Esophagus squamous epithelium (tissue), 5 donors: ENCODE results near the gene FBXO42. TPM values are rescaled to one million over a fixed set of nuclear protein-coding genes. Genes with fewer than 3 reads are reported as not detected.

Experiments used
- DNase-seq: peaks from one replicate; lab custom pipeline; 2025; lab: John Stamatoyannopoulos, UW
- H3K27ac ChIP-seq, 4 donors: fragments of 200-600 bp; sonication (generic); one replicate each; pipeline ENCODE4 v1.5.1; 2016 to 2019; ENCODE audit warnings: mild to moderate bottlenecking in 1 of 4
- H3K27me3 ChIP-seq, 4 donors: fragments of 200-600 bp; sonication (generic); 1 replicate in 3 of 4; 2 replicates in 1 of 4; pipeline versions ENCODE4 v1.5.1 to v1.6.0; 2017 to 2021; ENCODE audit warnings: antibody characterized with exemption in 1 of 4
- H3K36me3 ChIP-seq, 3 donors: fragments of 200-600 bp; sonication (generic); one replicate each; pipeline ENCODE4 v1.5.1; 2016 to 2019
- H3K4me1 ChIP-seq, 3 donors: fragments of 200-600 bp; sonication (generic); one replicate each; pipeline ENCODE4 v1.5.1; 2017 to 2019
- H3K4me3 ChIP-seq, 4 donors: fragments of 200-600 bp; sonication (generic); 1 replicate in 3 of 4; 2 replicates in 1 of 4; pipeline ENCODE4 v1.5.1; 2016 to 2019; ENCODE audit warnings: mild to moderate bottlenecking in 2 of 4, moderate library complexity in 1 of 4
- H3K9me3 ChIP-seq, 3 donors: fragments of 200-600 bp; sonication (generic); one replicate each; pipeline ENCODE4 v1.5.1; 2016 to 2019
- CTCF ChIP-seq, 6 experiments: fragments of 450-650 bp in 4 of 6; fragments of 200-600 bp in 2 of 6; sonication (generic) in 2 of 6; IDR thresholded peaks; one replicate each; pipeline ENCODE4 v1.5.1; 2016 to 2019; ENCODE audit warnings: antibody characterized with exemption in 6 of 6, mild to moderate bottlenecking in 4 of 6, moderate library complexity in 4 of 6
- POLR2A ChIP-seq, 4 donors: fragments of 450-650 bp; IDR thresholded peaks; one replicate each; pipeline ENCODE4 v1.6.1; 2017; ENCODE audit warnings: antibody characterized with exemption in 4 of 4, mild to moderate bottlenecking in 4 of 4, moderate library complexity in 3 of 4
- WGBS, 2 donors: methylation state at CpG; one replicate each; pipeline ENCODE4 v1.1.5; 2018; 5-methylcytosine and 5-hydroxymethylcytosine counted together
- intact Hi-C: fragments of 100-400 bp; cut with DNase I; formaldehyde crosslinking; loops from one replicate; pipeline ENCODE4 v1.15.0; 2022
- total RNA-seq, 4 donors: library from RNA; depleted of rRNA; stranded (reverse); fragments of >200 nt; gene quantifications; one replicate each; pipeline ENCODE4 v1.1.0, GENCODE V29; 2016
- donor health status: DM: yes; HTN: yes; CAD: no.

The FBXO42 gene
- total RNA-seq, 4 donors from 2014 or later: 15.9 to 29.0 (median 20.2) TPM

DNA sequence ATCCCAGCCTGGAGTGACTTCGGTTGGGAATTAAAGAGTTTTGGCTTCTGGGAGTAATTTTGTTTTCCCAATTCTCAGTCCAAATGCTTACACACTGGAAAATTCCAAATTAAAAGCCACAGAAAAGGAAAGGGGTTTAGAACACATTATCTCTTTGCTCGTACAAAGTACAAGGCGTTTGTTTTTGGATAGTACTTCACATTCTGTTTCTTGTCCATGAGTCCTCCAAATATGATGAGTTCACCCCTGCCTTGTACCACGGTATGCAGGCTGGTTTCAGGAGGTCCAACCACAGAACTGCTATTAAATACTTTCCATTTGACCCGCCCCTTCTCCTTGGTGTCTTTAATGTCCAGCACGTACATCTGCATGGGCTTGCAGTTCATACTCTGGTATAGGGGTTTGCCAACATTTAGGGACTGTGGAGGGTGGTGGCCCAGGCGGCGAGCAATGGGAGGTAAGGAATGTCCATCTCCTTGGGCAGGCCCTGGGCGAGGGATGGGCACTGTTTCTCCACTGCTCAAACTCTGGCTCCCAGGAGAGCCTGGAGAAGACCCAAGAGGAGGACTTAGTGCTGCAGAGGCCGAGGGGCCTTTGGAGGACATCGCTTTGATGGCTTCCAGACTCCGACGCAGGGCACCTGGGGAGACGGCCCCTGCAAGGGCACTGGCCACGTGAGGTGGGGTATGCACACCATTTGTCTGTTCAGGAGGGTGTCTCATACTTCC, 101.6 kb downstream of the FBXO42 start:
- Histone ChIP-seq H3K36me3 (peaks cover 10 to 71% (median 18%) of the 10 kb centered on the region in 3 donors), H3K27me3 (no peaks in the 10 kb centered on the region), H3K27ac (peak overlapping the region; percentile 69 to 95 (median 88)), H3K9me3 (no peaks in the 10 kb centered on the region), H3K4me3 (no peak overlapping the region), H3K4me1 (peaks cover 21 to 82% (median 51%) of the 10 kb centered on the region in 3 donors)
- no peak for DNase-seq
- WGBS, 2 donors: 71 to 76% methylated on average over 9 to 14 of the region's 15 CpGs
- TF ChIP-seq POLR2A (IDR thresholded peaks at IDR 0.05): peak in 1 of 4 donors; percentile 15
- no peak for TF ChIP-seq CTCF (IDR thresholded peaks at IDR 0.05)
- intact Hi-C loops: loop anchor here (10.0 kb wide), 1 partner anchor 104 kb away; the partner anchor contains the start of gene FBXO42

DNA sequence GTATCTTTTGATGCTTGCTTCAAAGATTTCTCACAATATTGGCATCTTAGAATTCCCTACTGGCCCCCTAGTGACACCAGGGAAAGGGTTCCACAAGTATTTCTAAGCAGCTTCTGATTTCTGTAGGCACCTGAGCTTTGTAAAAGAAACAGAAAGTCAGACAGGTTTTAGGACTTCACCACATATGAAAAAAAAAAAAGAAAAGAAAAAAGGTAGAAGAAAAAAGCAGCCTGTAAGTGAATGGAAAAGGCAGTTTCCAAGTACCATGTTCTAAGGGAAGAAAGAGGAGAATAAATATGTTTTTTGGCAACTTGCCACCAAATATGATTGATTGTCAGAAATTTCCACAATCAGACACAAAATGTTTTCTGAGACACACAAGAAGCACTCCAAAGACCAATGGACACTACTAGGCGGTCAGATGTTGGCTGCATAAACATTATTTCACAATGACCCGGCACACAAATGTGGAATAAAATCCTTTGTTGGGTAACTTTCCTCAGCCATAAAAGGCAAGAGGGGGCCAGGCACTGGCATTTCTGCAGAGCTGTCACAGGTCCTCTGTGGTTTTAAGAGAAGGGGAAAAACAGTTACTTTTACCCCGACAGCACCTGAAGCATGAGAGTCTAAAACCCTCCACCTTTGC, 102.6 kb downstream of the FBXO42 start:
- H3K4me1 ChIP-seq: peaks cover 21 to 83% (median 51%) of the 10 kb centered on the region in 3 donors

GRCh38 chr1:16248603-16249516, 103.4 kb downstream of the FBXO42 start:
- no peaks in the 10 kb centered on the region for H3K27me3 ChIP-seq
- H3K4me3 ChIP-seq: peak overlapping the region in 1 of 4 donors; percentile 8
- peaks cover 5 to 57% (median 13%) of the 10 kb centered on the region in 3 donors for H3K36me3 ChIP-seq
- intact Hi-C loops: loop anchor here (10.0 kb wide), 1 partner anchor 174 kb away; the partner anchor contains the start of gene FAM131C
- no peaks in the 10 kb centered on the region for H3K9me3 ChIP-seq
- WGBS, 2 donors: 14 to 27% methylated on average over 6 to 7 of the region's 7 CpGs
- H3K4me1 ChIP-seq: peaks cover 28 to 89% (median 56%) of the 10 kb centered on the region in 3 donors
- no peak for DNase-seq
- peak overlapping the region; percentile 65 to 91 (median 87) for H3K27ac ChIP-seq
- TF ChIP-seq CTCF (IDR thresholded peaks at IDR 0.05) (no peak), POLR2A (IDR thresholded peaks at IDR 0.05) (no peak)

More for the DNA sequence above, 102.6 kb downstream of the FBXO42 start:
- Histone ChIP-seq H3K4me3 (peak overlapping the region in 1 of 4 donors; percentile 8), H3K27ac (peak overlapping the region; percentile 65 to 91 (median 88)), H3K36me3 (peaks cover 5 to 66% (median 17%) of the 10 kb centered on the region in 3 donors), H3K27me3 (no peaks in the 10 kb centered on the region), H3K9me3 (no peaks in the 10 kb centered on the region)
- intact Hi-C loops: loop anchor here (10.0 kb wide), 2 partner anchors 105 to 175 kb away; partner anchors contain the start of genes FAM131C and FBXO42
- no peak for TF ChIP-seq CTCF (IDR thresholded peaks at IDR 0.05)
- TF ChIP-seq POLR2A (IDR thresholded peaks at IDR 0.05): no peak
- WGBS, 2 donors: 29 to 35% methylated on average over 2 to 3 of the region's 3 CpGs
- DNase-seq: no peak

DNA sequence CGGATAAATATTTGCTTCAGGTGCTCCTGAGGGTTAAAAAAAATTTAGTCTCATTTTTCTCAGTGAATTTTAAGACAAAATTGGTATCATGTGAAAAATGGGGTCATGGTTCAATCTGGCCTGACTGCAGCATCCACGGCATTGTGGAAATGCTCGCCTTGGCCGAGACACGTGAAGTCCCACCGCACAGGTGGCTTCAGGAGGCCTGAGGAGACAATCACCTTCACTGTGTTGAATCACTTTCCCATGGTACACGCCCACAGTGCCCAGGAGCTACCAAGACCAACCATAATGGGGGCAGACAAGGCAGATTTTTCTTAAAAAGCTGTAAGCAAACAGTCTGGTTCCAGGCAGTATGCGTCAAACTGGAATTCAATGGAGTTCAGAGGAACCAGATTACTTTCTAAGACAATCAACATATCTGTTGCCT, 104.3 kb downstream of the FBXO42 start:
- intact Hi-C loops: loop anchor here (10.0 kb wide), 1 partner anchor 173 kb away; the partner anchor contains the start of gene FAM131C
- H3K4me3 ChIP-seq: no peak overlapping the region
- TF ChIP-seq POLR2A (IDR thresholded peaks at IDR 0.05) (no peak), CTCF (IDR thresholded peaks at IDR 0.05) (no peak)
- H3K36me3 ChIP-seq: peaks cover 5 to 49% (median 13%) of the 10 kb centered on the region in 3 donors
- no peaks in the 10 kb centered on the region for H3K27me3 ChIP-seq
- peaks cover 29 to 89% (median 59%) of the 10 kb centered on the region in 3 donors for H3K4me1 ChIP-seq
- WGBS, 2 donors: 71 to 77% methylated on average over 6 to 8 of the region's 8 CpGs
- peak overlapping the region; percentile 65 to 91 (median 87) for H3K27ac ChIP-seq
- DNase-seq: no peak
- H3K9me3 ChIP-seq: no peaks in the 10 kb centered on the region
